Measurements from ENCODE around the gene KCTD11. TPM values are rescaled to one million over a fixed set of nuclear protein-coding genes. Genes with fewer than 3 reads are reported as not detected.

The KCTD11 gene
- total and polyA plus RNA-seq, 2 experiments from 2014 or later: 16.2 to 27.2 TPM

- no peak overlapping the region for H3K4me3 ChIP-seq
- peaks cover 7% of the 10 kb centered on the region; the same call in 1 of the 2 replicates for H3K4me1 ChIP-seq (ENCODE audit: insufficient read depth)
- no peak for DNase-seq
- H3K36me3 ChIP-seq (ENCODE audit: low read depth): peaks cover 7% of the 10 kb centered on the region; the same call in 1 of the 2 replicates
- no peak overlapping the region for H3K27ac ChIP-seq
- no peak overlapping the region for H2AFZ ChIP-seq
- 85 to 89% methylated on average over 17 of the region's 17 CpGs for WGBS, 2 experiments (ENCODE audit: low coverage in 1 of 2, low lambda C conversion rate in 2 of 2, missing lambda C conversion rate in 2 of 2)
- H3K9me2 ChIP-seq (ENCODE audit: insufficient read depth): no peaks in the 10 kb centered on the region
- H4K20me1 ChIP-seq (ENCODE audit: insufficient read depth): no peaks in the 10 kb centered on the region
- H3F3A ChIP-seq (ENCODE audit: insufficient read depth): no peaks in the 10 kb centered on the region
- no peak for TF ChIP-seq EZH2 (IDR thresholded peaks at IDR 0.05; ENCODE audit: insufficient read depth, poor library complexity, severe bottlenecking)
- no peak for TF ChIP-seq EZH2phosphoT487 (IDR thresholded peaks at IDR 0.05; ENCODE audit: insufficient read depth, low read depth)
- no peak overlapping the region for H3K9ac ChIP-seq
- in situ Hi-C loops (cut with MboI): no loop called here
- H3K27me3 ChIP-seq (replicated peaks; ENCODE audit: insufficient read depth): no peaks in the 10 kb centered on the region
- no peaks in the 10 kb centered on the region for H3K9me3 ChIP-seq (ENCODE audit: low read depth)
- peak overlapping the region; percentile 88 for H3K4me2 ChIP-seq (ENCODE audit: unreplicated experiment)
- H3K79me2 ChIP-seq (ENCODE audit: insufficient read depth): peaks cover 21% of the 10 kb centered on the region
Measured at GRCh38 chr17:7327501-7327900, 24.5 kb upstream of the KCTD11 start.

GRCh38 chr17:7328009-7328408 is 24.0 kb upstream of the KCTD11 start:
- H3K9me3 ChIP-seq (ENCODE audit: low read depth): no peaks in the 10 kb centered on the region
- no peaks in the 10 kb centered on the region for H3K27me3 ChIP-seq (replicated peaks; ENCODE audit: insufficient read depth)
- peaks cover 7% of the 10 kb centered on the region; the same call in 1 of the 2 replicates for H3K36me3 ChIP-seq (ENCODE audit: low read depth)
- TF ChIP-seq EZH2phosphoT487 (IDR thresholded peaks at IDR 0.05; ENCODE audit: insufficient read depth, low read depth) (no peak), EZH2 (IDR thresholded peaks at IDR 0.05; ENCODE audit: insufficient read depth, poor library complexity, severe bottlenecking) (no peak)
- 56 to 67% methylated on average over 1 of the region's 1 CpG for WGBS, 2 experiments (ENCODE audit: low coverage in 1 of 2, low lambda C conversion rate in 2 of 2, missing lambda C conversion rate in 2 of 2)
- H3K27ac ChIP-seq: no peak overlapping the region
- DNase-seq: no peak
- H3K9ac ChIP-seq: peak overlapping the region; percentile 80
- H3K9me2 ChIP-seq (ENCODE audit: insufficient read depth): no peaks in the 10 kb centered on the region
- H3K4me1 ChIP-seq (ENCODE audit: insufficient read depth): peaks cover 7% of the 10 kb centered on the region; the same call in 1 of the 2 replicates
- peak overlapping the region; percentile 83 for H3K4me3 ChIP-seq
- in situ Hi-C loops (cut with MboI): no loop called here
- H3K4me2 ChIP-seq (ENCODE audit: unreplicated experiment): peak overlapping the region; percentile 88
- no peaks in the 10 kb centered on the region for H4K20me1 ChIP-seq (ENCODE audit: insufficient read depth)
- no peaks in the 10 kb centered on the region for H3F3A ChIP-seq (ENCODE audit: insufficient read depth)
- H2AFZ ChIP-seq: no peak overlapping the region
- H3K79me2 ChIP-seq (ENCODE audit: insufficient read depth): peaks cover 21% of the 10 kb centered on the region

GRCh38 chr17:7328840-7329373 is 23.1 kb upstream of the KCTD11 start, which contains the start of gene NEURL4:
Gene NEURL4, minus strand, starts transcription at chr17:7329335. Its CDS starts 23 bp downstream, at chr17:7329312.
- WGBS, 2 experiments (ENCODE audit: low coverage in 1 of 2, low lambda C conversion rate in 2 of 2, missing lambda C conversion rate in 2 of 2): 0 to 2% methylated on average over 35 to 49 of the region's 50 CpGs
- H3K27ac ChIP-seq: peak within 1 kb of the TSS; percentile 60
- H3F3A ChIP-seq (ENCODE audit: insufficient read depth): no peaks in the 10 kb centered on the region
- H4K20me1 ChIP-seq (ENCODE audit: insufficient read depth): no peaks in the 10 kb centered on the region
- in situ Hi-C loops (cut with MboI): no loop called here
- peak within 1 kb of the TSS; percentile 87 for H2AFZ ChIP-seq
- peaks cover 21% of the 10 kb centered on the region for H3K79me2 ChIP-seq (ENCODE audit: insufficient read depth)
- no peaks in the 10 kb centered on the region for H3K27me3 ChIP-seq (replicated peaks; ENCODE audit: insufficient read depth)
- peak within 1 kb of the TSS; percentile 80 for H3K9ac ChIP-seq
- peak within 1 kb of the TSS; percentile 83 for H3K4me3 ChIP-seq
- DNase-seq: peak; percentile 76
- H3K9me2 ChIP-seq (ENCODE audit: insufficient read depth): no peaks in the 10 kb centered on the region
- H3K4me1 ChIP-seq (ENCODE audit: insufficient read depth): peaks cover 7% of the 10 kb centered on the region; the same call in 1 of the 2 replicates
- TF ChIP-seq EZH2phosphoT487 (IDR thresholded peaks at IDR 0.05; ENCODE audit: insufficient read depth, low read depth) (no peak), EZH2 (IDR thresholded peaks at IDR 0.05; ENCODE audit: insufficient read depth, poor library complexity, severe bottlenecking) (no peak)
- peak within 1 kb of the TSS; percentile 88 for H3K4me2 ChIP-seq (ENCODE audit: unreplicated experiment)
- no peaks in the 10 kb centered on the region for H3K9me3 ChIP-seq (ENCODE audit: low read depth)
- no peaks in the 10 kb centered on the region; the same call in 1 of the 2 replicates for H3K36me3 ChIP-seq (ENCODE audit: low read depth)

GRCh38 chr17:7329374-7329996 is 22.5 kb upstream of the KCTD11 start:
- Histone ChIP-seq H3K9me3 (ENCODE audit: low read depth) (no peaks in the 10 kb centered on the region), H3K36me3 (ENCODE audit: low read depth) (no peaks in the 10 kb centered on the region; the same call in 1 of the 2 replicates), H2AFZ (peak overlapping the region; percentile 87), H3K9ac (peak overlapping the region; percentile 80), H3K4me3 (peak overlapping the region; percentile 83), H3K9me2 (ENCODE audit: insufficient read depth) (no peaks in the 10 kb centered on the region), H3K4me1 (ENCODE audit: insufficient read depth) (peaks cover 7% of the 10 kb centered on the region; the same call in 1 of the 2 replicates), H3F3A (ENCODE audit: insufficient read depth) (no peaks in the 10 kb centered on the region), H3K4me2 (ENCODE audit: unreplicated experiment) (peak overlapping the region; percentile 88), H3K79me2 (ENCODE audit: insufficient read depth) (peaks cover 21% of the 10 kb centered on the region), H3K27me3 (replicated peaks; ENCODE audit: insufficient read depth) (no peaks in the 10 kb centered on the region), H4K20me1 (ENCODE audit: insufficient read depth) (no peaks in the 10 kb centered on the region), H3K27ac (peak overlapping the region; percentile 60)
- 0% methylated on average over 41 to 43 of the region's 43 CpGs for WGBS, 2 experiments (ENCODE audit: low coverage in 1 of 2, low lambda C conversion rate in 2 of 2, missing lambda C conversion rate in 2 of 2)
- TF ChIP-seq EZH2phosphoT487 (IDR thresholded peaks at IDR 0.05; ENCODE audit: insufficient read depth, low read depth): no peak
- no peak for TF ChIP-seq EZH2 (IDR thresholded peaks at IDR 0.05; ENCODE audit: insufficient read depth, poor library complexity, severe bottlenecking)
- peak; percentile 98 for DNase-seq
- in situ Hi-C loops (cut with MboI): no loop called here
